GM13976 (cell line): ENCODE data around the gene FBL.
A peak's percentile ranks its signal among the peaks of the same experiment; 100 is the strongest.

ENCODE experiments used
- DNase-seq: peaks from one replicate; pipeline ENCODE4 v3.0.0; 2012; ENCODE audit warnings: low spot score
- in situ Hi-C: fragments of 300-500 bp; cut with MboI; formaldehyde crosslinking; loops from one replicate; pipeline ENCODE4 v1.12.0; 2022; ENCODE audit warnings: low sequenced_read_pairs, mixed read lengths, inconsistent platforms; ENCODE audit not compliant: unreplicated experiment
- TF ChIP-seq, protein P1 (sequence below): IDR thresholded peaks from 2 replicates; pipeline ENCODE4 v1.5.1; 2012; ENCODE audit warnings: borderline replicate concordance, mild to moderate bottlenecking; ENCODE audit not compliant: insufficient read depth; ENCODE audit errors: extremely low read depth, missing control alignments, control extremely low read depth

Gene FBL

DNA sequence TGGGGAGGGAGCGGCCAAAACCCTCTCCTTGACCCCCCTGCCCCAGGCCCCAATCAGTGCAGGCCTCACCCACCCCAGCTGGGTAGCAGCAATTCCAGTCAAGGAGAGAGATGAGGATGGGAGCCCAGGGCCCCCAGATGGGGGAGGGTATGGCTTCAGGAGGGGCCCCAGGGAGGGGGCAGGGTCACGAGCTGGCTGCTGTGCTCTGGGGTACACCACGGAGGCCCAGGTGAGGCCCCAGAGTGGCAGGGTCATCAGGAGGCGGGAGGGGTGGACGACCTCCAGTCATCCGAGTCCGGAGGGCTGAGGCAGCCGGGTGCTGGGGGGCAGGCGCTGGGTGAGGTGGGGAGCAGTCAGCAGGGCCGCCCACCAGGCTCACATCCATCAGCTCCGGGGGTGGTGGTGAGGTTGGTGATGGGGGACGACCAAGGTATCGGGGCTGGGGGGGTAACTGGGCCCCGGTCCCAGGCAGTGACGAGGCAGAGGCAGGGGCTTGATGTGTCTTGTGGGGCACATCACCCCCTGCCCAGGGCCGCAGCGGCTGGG lies 20.6 kb downstream of the FBL start:
- in situ Hi-C loops, result no loop called here
- TF ChIP-seq, protein P1, sequence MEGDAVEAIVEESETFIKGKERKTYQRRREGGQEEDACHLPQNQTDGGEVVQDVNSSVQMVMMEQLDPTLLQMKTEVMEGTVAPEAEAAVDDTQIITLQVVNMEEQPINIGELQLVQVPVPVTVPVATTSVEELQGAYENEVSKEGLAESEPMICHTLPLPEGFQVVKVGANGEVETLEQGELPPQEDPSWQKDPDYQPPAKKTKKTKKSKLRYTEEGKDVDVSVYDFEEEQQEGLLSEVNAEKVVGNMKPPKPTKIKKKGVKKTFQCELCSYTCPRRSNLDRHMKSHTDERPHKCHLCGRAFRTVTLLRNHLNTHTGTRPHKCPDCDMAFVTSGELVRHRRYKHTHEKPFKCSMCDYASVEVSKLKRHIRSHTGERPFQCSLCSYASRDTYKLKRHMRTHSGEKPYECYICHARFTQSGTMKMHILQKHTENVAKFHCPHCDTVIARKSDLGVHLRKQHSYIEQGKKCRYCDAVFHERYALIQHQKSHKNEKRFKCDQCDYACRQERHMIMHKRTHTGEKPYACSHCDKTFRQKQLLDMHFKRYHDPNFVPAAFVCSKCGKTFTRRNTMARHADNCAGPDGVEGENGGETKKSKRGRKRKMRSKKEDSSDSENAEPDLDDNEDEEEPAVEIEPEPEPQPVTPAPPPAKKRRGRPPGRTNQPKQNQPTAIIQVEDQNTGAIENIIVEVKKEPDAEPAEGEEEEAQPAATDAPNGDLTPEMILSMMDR, result no peak
- no peak for DNase-seq

DNA sequence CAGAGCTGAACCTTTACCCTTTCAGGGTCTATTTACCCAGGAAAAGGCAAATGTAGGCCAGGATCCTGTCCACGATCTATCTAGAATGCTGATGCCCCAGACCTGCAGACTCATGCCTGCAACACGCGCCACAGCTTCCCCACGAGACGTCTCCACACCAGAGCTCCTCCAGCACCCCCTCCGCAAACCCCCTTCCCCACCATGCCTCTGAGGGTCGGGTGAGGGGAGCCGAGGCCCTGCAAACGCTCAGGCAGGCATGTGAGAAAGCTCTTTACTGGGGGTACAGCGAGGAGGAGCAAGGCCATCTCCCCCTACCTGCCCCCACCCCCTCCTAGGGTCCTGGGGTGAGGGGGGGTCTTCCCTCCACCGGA lies 21.1 kb downstream of the FBL start:
- DNase-seq, result no peak
- TF ChIP-seq, protein P1, result no peak
- in situ Hi-C loops, result no loop called here

DNA sequence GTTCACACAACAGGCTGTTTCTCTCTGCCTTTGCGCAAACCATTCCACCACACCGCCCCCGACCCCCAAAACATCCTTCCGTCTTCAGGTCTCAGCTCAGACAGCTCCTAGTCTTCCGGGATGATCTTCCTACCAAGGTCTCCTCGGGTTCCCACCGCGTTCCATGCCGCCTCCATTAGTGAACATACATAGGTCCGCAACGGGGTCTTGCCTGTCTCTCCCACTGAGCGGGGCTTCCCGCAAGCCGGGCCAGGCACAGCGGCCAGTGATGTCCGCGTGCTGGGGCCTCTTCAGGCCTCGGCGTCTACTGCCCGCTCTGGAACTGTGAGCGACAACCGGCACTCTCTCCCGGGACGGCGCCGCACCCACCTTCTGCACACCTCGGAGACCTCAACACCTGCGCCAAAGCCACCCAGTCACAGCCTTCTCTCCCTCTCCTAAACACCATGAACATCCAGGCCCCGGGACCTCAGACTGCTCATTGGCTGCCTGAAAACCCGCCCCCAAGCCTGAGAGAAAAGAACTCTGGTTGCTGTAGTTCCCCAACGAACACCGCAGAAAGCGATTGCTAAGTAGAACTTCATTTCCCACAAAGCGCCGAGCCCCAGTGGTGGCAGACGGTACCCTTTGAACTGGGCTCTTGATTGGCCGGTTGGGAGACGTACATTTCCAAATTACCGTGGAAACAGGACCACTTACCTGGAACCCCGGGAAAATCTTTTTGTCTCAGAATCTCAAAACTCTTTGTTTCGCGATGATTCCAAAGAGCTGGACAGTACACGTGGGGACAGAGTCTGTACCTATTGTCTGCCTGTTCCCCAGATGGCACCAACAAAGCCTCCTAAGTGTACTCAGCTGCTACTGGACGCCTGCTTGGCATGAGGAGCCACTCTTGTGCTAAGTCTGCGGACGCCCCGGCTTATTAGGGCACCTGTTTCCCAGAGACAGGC lies 21.8 kb downstream of the FBL start:
- TF ChIP-seq, protein P1, result no peak
- peak; percentile 94 for DNase-seq
- in situ Hi-C loops, result no loop called here

DNA sequence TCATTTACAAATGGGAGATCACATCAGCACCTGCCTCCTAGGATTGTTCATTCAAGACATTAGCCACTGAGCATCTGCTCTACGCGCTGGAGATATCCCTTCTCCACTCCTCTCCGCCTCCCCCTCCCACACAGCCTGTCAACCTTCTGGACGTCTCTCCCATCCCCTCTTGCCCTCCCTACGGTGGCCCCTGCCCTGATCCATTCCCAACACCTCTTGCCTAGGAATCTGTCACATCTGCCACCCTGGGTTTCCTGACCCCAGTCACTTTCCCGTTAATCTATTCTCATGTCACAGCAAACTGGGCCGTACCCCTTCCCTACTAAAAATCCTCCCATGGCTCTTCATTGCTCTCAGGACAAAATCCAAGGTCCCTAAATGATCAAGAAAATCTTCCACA lies 22.5 kb downstream of the FBL start:
- no peak for DNase-seq
- TF ChIP-seq, protein P1, result no peak
- in situ Hi-C loops, result no loop called here

DNA sequence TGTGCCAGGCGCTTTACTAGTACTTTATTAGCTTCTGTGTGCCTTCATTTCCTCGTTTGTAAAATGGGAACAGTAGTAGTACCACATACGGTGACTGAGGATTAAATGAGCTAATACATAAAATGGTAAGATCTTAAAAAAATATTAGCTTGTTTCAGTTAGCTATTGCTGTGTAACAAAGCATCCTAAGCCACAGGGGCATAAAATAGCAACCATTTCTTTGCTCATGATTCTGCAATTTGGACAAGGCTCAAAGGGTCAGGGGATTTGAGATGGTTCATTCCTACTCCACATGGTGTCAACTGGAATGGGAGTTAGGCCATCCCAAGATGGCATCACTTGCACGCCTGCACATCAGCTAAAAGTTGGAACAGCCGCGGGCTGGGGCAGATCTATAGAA lies 25.5 kb downstream of the FBL start:
- no peak for DNase-seq
- TF ChIP-seq, protein P1, result no peak
- in situ Hi-C loops, result no loop called here

DNA sequence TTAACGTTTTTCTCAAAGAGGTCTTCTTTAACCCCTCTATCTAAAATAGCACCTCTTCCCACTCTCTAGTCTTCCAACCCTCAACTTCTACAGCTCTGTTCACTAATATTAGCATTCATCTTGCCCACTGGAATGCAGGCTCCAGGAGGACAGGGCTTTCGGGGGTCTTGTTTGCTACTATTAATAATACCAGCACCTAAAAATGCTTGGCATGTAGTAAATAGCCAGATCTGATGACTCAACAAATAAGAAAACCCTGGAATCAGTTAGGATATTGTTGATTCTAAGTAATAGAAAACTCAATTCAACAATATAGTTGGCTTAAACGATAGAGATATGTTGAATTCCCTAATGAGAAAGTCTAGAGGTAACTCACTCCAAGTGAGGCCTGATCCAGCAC lies 26.4 kb downstream of the FBL start:
- in situ Hi-C loops, result no loop called here
- TF ChIP-seq, protein P1, result no peak
- no peak for DNase-seq

DNA sequence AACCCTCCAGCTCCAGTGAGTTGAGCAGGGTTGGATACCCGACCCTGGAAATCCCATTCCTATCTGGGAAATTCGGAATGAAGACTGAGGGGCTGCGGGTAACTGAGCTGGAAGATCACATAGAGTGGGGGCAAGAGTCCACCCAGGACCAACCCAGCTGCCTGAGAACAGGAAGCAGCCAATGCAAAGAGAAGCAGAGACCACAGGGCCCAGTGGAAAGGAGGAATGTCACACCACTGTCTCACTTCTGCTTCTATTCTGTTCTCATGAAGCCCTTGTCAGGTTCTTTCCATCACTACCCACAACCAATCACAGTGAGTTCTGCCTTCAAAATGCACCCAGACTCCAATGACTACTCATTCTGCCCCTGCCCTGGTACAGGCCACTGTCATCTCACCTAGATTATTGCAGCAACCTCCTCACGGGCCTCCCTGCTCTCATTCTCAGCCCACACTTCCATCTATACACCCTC lies 27.5 kb downstream of the FBL start:
- in situ Hi-C loops, result no loop called here
- DNase-seq, result peak; percentile 83
- TF ChIP-seq, protein P1, result no peak
